C4-2B (cell line): Measurements from ENCODE around the gene DIO3.

Experiments used
- H3K27ac ChIP-seq: fragments of 450-650 bp; 2 replicates; pipeline ENCODE4 v1.5.1; 2017
- CTCF ChIP-seq: fragments of 450-650 bp; conservative IDR thresholded peaks from 2 replicates; pipeline ENCODE4 v1.5.1; 2017; ENCODE audit warnings: mild to moderate bottlenecking
- ZFX ChIP-seq: fragments of 450-650 bp; IDR thresholded peaks from 2 replicates; pipeline ENCODE4 v1.6.1; 2017

DIO3 gene

GRCh38 chr14:101591121-101591520 lies 29.8 kb downstream of the DIO3 start:
- no peak overlapping the region for H3K27ac ChIP-seq

GRCh38 chr14:101591582-101591981 lies 30.3 kb downstream of the DIO3 start:
- TF ChIP-seq ZFX (no peak), CTCF (no peak)
- no peak overlapping the region for H3K27ac ChIP-seq

More at GRCh38 chr14:101591121-101591520, 29.8 kb downstream of the DIO3 start:
- no peak for TF ChIP-seq ZFX
- no peak for TF ChIP-seq CTCF

- TF ChIP-seq CTCF (no peak), ZFX (no peak)
- no peak overlapping the region for H3K27ac ChIP-seq
Observed at GRCh38 chr14:101593411-101594238, 32.3 kb downstream of the DIO3 start.

- TF ChIP-seq CTCF (no peak), ZFX (no peak)
- no peak overlapping the region for H3K27ac ChIP-seq
Observed at GRCh38 chr14:101594511-101595148, 33.3 kb downstream of the DIO3 start.

GRCh38 chr14:101595349-101595748 lies 34.1 kb downstream of the DIO3 start:
- H3K27ac ChIP-seq = no peak overlapping the region
- TF ChIP-seq ZFX = no peak
- TF ChIP-seq CTCF = no peak

- no peak for TF ChIP-seq CTCF
- no peak for TF ChIP-seq ZFX
- H3K27ac ChIP-seq = no peak overlapping the region
Observed at GRCh38 chr14:101595887-101596721, 34.8 kb downstream of the DIO3 start.

GRCh38 chr14:101596742-101597141 lies 35.4 kb downstream of the DIO3 start:
- H3K27ac ChIP-seq = no peak overlapping the region
- TF ChIP-seq CTCF = no peak
- TF ChIP-seq ZFX = no peak
